ENCODE measurements around the gene JARID2. TPM values are rescaled to one million over a fixed set of nuclear protein-coding genes. Genes with fewer than 3 reads are reported as not detected.

Gene JARID2
- total and polyA plus RNA-seq, 9 of the 15 experiments (the other 6 are each of a cell fraction or from before 2014, with no cell fraction given) = 5.0 to 29.0 (median 15.6) TPM

- Histone ChIP-seq H2AFZ (ENCODE audit: low read depth, low read length) (no peak overlapping the region), H3K4me1 (replicated peaks in 1 of 2; ENCODE audit: control insufficient read depth in 2 of 2, insufficient read depth in 2 of 2, low read length in 2 of 2) (peaks cover 31 to 85% of the 10 kb centered on the region in 2 experiments), H3K9me1 (ENCODE audit: control insufficient read depth, insufficient read depth, low read length) (peaks cover 6% of the 10 kb centered on the region), H3K27ac (ENCODE audit: extremely low read depth, low read depth, low read length) (no peak overlapping the region), H3K36me3 (ENCODE audit: control insufficient read depth, insufficient read depth, low read length) (0 out of 3 replicates have a peak, but pooled peaks cover 6% of the 10 kb centered on the region), H3K79me2 (ENCODE audit: control insufficient read depth, insufficient read depth, low read length) (peaks cover 98% of the 10 kb centered on the region), H3K4me2 (ENCODE audit: insufficient read depth, low read length) (peak overlapping the region; percentile 35; the same call in 1 of the 2 replicates), H3K9me3 (replicated peaks; ENCODE audit: control insufficient read depth, insufficient read depth, low read depth, low read length) (no peaks in the 10 kb centered on the region), H3K27me3 (ENCODE audit: control insufficient read depth in 2 of 2, insufficient read depth in 2 of 2, low read length in 2 of 2) (no peaks in the 10 kb centered on the region), H3K9ac (ENCODE audit: insufficient read depth in 1 of 2, low read depth in 2 of 2, low read length in 2 of 2) (no peak overlapping the region; a peak in 1 of 4 replicates), H3K4me3 (no peak overlapping the region), H4K20me1 (replicated peaks; ENCODE audit: control insufficient read depth, insufficient read depth, low read length) (peaks cover 50% of the 10 kb centered on the region)
- BruUV-seq (replicated peaks) = no TSS peak
- in situ Hi-C loops (cut with MboI) = no loop called here
- DNase-seq (ENCODE audit: extremely low read depth in 1 of 4, low spot score in 3 of 4) (no peak), ATAC-seq (no peak), FAIRE-seq (no peak)
- intact Hi-C loops (cut with micrococcal nuclease) = no loop called here
- ChIA-PET POLR2A (no interaction called here), CTCF (ENCODE audit: low intra/inter-chr PET ratio) (no interaction called here)
- 48% methylated on average over 3 of the region's 3 CpGs for WGBS (ENCODE audit: insufficient coverage, low coverage, missing lambda C conversion rate)
- TF ChIP-seq ATF7 (IDR thresholded peaks at IDR 0.05) (no peak), RFX5 (IDR thresholded peaks at IDR 0.05; ENCODE audit: low read depth, low read length) (no peak), SIX5 (IDR thresholded peaks at IDR 0.05; ENCODE audit: borderline replicate concordance in 1 of 2, insufficient read depth in 1 of 2, low read depth in 1 of 2, low read length in 2 of 2) (no peak), DIDO1 (tag; IDR thresholded peaks at IDR 0.05; ENCODE audit: low read depth) (no peak), U2AF2 (optimal IDR thresholded peaks at IDR 0.05; ENCODE audit: low read depth, low read length) (no peak), CBX2 (IDR thresholded peaks at IDR 0.05; ENCODE audit: insufficient read depth, low read length, poor library complexity, severe bottlenecking) (no peak), ATF2 (CRISPR knock-in tag; IDR thresholded peaks at IDR 0.05) (no peak)
- TF ChIP-seq, protein P1, sequence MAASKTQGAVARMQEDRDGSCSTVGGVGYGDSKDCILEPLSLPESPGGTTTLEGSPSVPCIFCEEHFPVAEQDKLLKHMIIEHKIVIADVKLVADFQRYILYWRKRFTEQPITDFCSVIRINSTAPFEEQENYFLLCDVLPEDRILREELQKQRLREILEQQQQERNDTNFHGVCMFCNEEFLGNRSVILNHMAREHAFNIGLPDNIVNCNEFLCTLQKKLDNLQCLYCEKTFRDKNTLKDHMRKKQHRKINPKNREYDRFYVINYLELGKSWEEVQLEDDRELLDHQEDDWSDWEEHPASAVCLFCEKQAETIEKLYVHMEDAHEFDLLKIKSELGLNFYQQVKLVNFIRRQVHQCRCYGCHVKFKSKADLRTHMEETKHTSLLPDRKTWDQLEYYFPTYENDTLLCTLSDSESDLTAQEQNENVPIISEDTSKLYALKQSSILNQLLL (CRISPR knock-in tag; IDR thresholded peaks at IDR 0.05; ENCODE audit: borderline replicate concordance) = no peak
- TF ChIP-seq, protein P2, sequence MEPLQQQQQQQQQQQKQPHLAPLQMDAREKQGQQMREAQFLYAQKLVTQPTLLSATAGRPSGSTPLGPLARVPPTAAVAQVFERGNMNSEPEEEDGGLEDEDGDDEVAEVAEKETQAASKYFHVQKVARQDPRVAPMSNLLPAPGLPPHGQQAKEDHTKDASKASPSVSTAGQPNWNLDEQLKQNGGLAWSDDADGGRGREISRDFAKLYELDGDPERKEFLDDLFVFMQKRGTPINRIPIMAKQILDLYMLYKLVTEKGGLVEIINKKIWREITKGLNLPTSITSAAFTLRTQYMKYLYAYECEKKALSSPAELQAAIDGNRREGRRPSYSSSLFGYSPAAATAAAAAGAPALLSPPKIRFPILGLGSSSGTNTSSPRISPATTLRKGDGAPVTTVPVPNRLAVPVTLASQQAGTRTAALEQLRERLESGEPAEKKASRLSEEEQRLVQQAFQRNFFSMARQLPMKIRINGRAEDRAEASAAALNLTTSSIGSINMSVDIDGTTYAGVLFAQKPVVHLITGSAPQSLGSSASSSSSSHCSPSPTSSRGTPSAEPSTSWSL (CRISPR knock-in tag; IDR thresholded peaks at IDR 0.05; ENCODE audit: borderline replicate concordance) = no peak
Measured at GRCh38 chr6:15363164-15363522, 117.3 kb downstream of the JARID2 start.

All from K562 (cell line).